ENCODE results near the gene AKR7A3.

The AKR7A3 gene

GRCh38 chr1:19254416-19254815 lies 34.2 kb downstream of the AKR7A3 start:
- TF ChIP-seq, protein P1, sequence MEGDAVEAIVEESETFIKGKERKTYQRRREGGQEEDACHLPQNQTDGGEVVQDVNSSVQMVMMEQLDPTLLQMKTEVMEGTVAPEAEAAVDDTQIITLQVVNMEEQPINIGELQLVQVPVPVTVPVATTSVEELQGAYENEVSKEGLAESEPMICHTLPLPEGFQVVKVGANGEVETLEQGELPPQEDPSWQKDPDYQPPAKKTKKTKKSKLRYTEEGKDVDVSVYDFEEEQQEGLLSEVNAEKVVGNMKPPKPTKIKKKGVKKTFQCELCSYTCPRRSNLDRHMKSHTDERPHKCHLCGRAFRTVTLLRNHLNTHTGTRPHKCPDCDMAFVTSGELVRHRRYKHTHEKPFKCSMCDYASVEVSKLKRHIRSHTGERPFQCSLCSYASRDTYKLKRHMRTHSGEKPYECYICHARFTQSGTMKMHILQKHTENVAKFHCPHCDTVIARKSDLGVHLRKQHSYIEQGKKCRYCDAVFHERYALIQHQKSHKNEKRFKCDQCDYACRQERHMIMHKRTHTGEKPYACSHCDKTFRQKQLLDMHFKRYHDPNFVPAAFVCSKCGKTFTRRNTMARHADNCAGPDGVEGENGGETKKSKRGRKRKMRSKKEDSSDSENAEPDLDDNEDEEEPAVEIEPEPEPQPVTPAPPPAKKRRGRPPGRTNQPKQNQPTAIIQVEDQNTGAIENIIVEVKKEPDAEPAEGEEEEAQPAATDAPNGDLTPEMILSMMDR (conservative IDR thresholded peaks at IDR 0.05) = no peak
- H3K27ac ChIP-seq = no peak overlapping the region

DNA sequence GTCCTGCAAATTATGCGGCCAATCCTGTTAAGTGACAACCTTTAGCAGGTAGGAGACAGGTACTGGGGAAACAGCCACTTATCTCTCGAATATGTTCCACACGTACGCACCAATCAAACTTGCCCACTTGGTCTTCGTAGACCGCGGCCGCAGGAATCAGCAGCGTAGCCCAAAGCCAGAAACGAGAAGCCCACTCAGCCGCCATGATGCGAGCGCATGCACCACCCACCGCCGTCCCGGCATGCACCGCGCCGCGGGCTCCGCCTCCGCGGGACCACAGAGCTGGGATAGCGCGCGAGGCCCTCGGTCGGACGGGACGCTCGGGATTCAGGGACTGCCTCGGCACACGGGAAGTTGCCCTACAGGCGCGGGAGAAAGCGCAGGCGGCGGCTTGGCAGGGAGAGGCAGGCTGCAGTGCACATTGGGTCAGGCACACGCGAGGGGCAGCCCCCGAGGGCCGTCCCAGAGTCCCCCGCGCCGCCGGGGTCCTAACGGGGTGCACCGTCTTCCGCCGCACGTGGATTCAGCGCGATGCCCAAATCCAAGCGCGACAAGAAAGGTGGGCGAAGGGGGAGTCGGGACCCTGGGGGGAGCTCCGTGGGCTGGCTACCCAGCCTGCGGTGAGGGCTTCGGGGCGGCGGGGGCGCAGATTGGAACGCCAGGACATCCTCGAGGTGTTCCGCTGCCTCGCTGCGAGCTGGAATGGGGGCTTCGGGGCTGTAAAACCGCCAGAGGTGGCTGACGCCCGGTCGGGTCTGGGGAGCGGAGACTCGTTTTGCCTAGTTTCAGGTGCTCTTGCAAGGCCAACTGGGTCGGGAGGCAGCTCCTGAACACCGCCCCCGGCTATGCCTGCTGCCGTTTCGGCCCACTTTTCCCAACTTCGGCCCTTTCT lies 37.0 kb downstream of the AKR7A3 start, which contains the start of the genes EMC1 and MRTO4:
EMC1 (minus strand) TSS at position 220 of the 892 bp plus-strand sequence; CDS start at position 205, 15 bp downstream.
MRTO4 (plus strand) TSS at position 501 of the 892 bp plus-strand sequence; CDS start at position 532, 31 bp downstream.
- H3K27ac ChIP-seq = peak within 1 kb of the TSS; percentile 99
- TF ChIP-seq, protein P1 (conservative IDR thresholded peaks at IDR 0.05) = no peak

DNA sequence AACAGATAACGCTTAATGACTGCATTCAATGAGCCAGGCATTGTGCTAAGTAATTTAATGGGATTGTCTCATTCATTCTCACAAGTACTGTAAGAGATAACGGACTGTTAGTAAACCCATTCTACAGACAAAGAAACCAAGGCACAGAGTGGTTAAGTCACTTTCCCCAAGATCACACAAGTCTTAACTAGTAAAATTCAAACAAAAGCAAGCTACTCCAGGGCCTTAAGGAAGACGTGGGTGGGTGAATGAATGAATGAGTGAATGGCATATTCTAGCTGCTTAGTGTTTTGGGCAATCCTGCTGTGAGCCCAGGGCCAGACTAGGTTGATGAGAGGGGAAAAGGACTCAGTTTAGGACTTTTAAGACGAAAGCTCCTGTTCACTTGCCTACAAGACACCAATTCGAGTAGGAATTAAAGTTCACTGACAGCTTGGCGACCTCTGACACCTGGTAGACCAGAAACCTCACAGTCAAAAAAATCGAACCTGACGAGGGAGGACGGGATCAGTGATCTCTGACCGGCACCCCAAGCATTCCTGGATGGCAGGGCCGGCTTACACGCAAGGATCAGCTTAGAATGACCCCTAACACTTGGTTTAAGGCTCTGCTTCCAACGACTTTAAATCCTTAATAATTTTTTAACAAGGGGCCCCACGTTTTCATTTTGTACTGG lies 37.8 kb downstream of the AKR7A3 start:
- TF ChIP-seq, protein P1 (conservative IDR thresholded peaks at IDR 0.05) = no peak
- H3K27ac ChIP-seq = peak overlapping the region; percentile 99

DNA sequence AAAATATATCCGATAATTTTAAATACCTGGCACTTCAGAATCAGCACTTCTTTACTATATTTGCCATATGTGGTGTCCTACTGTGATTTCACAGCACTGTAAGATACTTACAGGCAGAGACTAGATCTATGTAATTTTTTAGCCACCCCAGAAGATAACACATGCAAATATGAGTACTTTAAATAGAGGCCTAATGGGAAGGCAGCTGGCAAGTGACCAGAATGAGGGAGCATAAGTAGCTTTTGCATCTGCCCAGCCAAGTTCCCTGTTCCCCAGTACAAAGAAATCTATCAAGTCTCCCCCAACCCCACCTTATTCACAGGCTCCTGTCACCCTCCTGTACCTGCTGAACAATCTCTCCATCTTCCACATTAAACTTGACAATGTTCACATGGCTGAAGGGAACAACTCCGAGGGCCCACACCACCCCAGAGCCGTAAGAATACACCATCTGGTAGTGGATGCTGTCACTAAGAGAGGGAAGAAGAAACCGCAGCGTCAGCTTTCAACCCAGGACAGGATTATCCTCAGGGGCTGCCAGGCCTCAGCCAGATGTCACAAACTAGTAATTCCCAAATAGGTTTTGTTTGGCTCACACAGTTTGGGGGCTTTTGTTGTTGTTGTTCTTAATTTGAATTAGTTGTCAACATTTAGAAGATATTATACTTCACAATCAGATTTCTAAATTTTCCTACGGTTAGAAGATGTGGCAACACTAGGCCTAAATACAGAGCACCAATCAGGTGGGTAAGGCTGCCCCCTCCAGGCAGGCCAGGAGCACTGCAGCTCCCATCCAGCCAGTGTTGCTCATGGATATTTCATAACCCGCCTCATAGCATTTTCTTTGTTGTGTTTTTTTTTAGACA lies 47.7 kb downstream of the AKR7A3 start:
- peak overlapping the region; percentile 13; the same call in 1 of the 2 replicates for H3K27ac ChIP-seq
- TF ChIP-seq, protein P1 (conservative IDR thresholded peaks at IDR 0.05) = peak; percentile 96

- TF ChIP-seq, protein P1 (conservative IDR thresholded peaks at IDR 0.05) = no peak
- H3K27ac ChIP-seq = peak overlapping the region; percentile 13; the same call in 1 of the 2 replicates
These were observed 48.7 kb downstream of the AKR7A3 start for GRCh38 chr1:19239876-19240275.

GRCh38 chr1:19234224-19234623 lies 54.3 kb downstream of the AKR7A3 start:
- peak overlapping the region; percentile 64 for H3K27ac ChIP-seq
- TF ChIP-seq, protein P1 (conservative IDR thresholded peaks at IDR 0.05) = no peak

Data from VCaP (cell line).